ENCODE data around the gene TP53RK. TPM values are rescaled to one million over a fixed set of nuclear protein-coding genes. Genes with fewer than 3 reads are reported as not detected.

The TP53RK gene
- total RNA-seq, 1 experiment from 2014 or later, result 21.5 TPM

DNA sequence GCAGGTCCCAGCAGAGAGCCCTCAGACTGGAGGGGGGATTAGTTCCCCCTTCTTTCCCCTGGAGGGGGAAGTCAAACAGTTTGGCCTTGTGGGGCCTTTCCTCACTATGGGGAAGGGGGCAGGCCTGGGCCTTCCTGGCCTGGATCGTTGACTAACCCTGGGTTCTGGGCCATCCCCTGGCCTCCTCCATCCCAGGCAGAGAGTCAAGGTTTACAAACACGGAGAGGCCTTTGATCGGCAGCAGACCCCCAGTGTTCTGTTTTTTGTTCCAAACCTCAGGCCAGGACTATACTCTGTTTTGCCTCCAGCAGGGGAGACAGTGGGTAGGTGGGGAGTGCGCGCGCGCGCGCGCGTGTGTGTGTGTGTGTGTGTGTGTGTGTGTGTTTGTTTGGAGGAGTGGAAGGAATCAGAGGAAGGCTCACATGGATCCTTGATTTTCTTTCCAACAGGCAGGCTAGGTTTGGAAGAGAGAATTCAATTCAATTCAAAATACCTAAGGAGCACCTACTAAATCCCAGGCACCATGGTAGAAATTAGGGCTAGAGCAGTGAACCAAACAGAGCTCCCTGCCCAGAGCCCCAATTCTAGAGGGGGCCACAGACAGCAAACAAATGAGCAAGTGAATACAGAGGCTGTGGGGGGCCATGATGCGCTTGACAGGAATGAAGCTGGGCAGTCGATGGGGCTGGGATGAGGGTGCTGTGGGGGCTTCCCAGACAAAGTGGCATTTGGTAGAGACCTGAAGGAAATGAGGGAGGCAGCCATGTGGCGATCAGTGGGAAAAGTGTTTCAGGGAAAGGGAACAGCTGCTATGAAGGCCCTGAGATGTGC lies 14.8 kb downstream of the TP53RK start:
- Histone ChIP-seq H3K23me2 (ENCODE audit: insufficient read length, low read depth, low read length, poor library complexity, severe bottlenecking) (no peaks in the 10 kb centered on the region), H3K4me2 (ENCODE audit: insufficient read depth, insufficient read length, low read length) (no peak overlapping the region), H3T11ph (ENCODE audit: low read length) (no peak overlapping the region), H2AK5ac (ENCODE audit: insufficient read length, low read length) (no peak overlapping the region), H3K27me3 (ENCODE audit: insufficient read depth, low read length) (no peaks in the 10 kb centered on the region), H2BK120ac (ENCODE audit: low read depth, low read length, poor library complexity, severe bottlenecking) (no peak overlapping the region), H3K56ac (ENCODE audit: insufficient read length, low read depth, low read length) (no peak overlapping the region), H3K79me1 (ENCODE audit: insufficient read depth, low read depth, low read length, poor library complexity, severe bottlenecking) (peaks cover 3% of the 10 kb centered on the region), H4K20me1 (ENCODE audit: control insufficient read depth, insufficient read depth, insufficient read length) (peaks cover 2% of the 10 kb centered on the region), H3K79me2 (ENCODE audit: insufficient read depth, low read length) (0 out of 2 replicates have a peak, but pooled peaks cover 3% of the 10 kb centered on the region), H3K14ac (ENCODE audit: insufficient read depth, low read length) (peak overlapping the region; percentile 0; the same call in 1 of the 2 replicates), H2BK15ac (ENCODE audit: low read depth, low read length) (no peak overlapping the region), H3K9ac (ENCODE audit: extremely low read depth, insufficient read length, low read length) (no peak overlapping the region), H2AFZ (ENCODE audit: low read length) (no peak overlapping the region), H3K9me3 (ENCODE audit: control insufficient read depth, low read depth, low read length) (peaks cover 5% of the 10 kb centered on the region), H2BK12ac (ENCODE audit: insufficient read length, low read depth, low read length) (no peak overlapping the region), H2BK5ac (ENCODE audit: insufficient read length, low read length) (no peak overlapping the region), H4K8ac (replicated peaks; ENCODE audit: insufficient read length, low read depth, low read length) (no peak overlapping the region), H2BK20ac (ENCODE audit: low read depth, low read length, poor library complexity, severe bottlenecking) (no peak overlapping the region), H3K18ac (ENCODE audit: insufficient read length, low read depth, low read length) (no peak overlapping the region), H3K23ac (ENCODE audit: insufficient read length, low read depth, low read length) (no peak overlapping the region), H3K27ac (ENCODE audit: insufficient read length, low read depth, low read length) (no peak overlapping the region), H3K4me1 (ENCODE audit: insufficient read depth, low read length) (no peaks in the 10 kb centered on the region; the same call in 1 of the 2 replicates), H3K4ac (ENCODE audit: low read depth, low read length) (no peak overlapping the region), H4K5ac (ENCODE audit: insufficient read length, low read depth, low read length) (no peak overlapping the region), H4K91ac (ENCODE audit: insufficient read length, low read depth, low read length) (no peak overlapping the region)
- H3K4me3 Mint-ChIP-seq, result peak overlapping the region in 1 of 2 experiments; percentile 62; a peak in 2 of 5 replicates
- H3K27ac Mint-ChIP-seq, result peak overlapping the region; percentile 92 to 94 (median 93); a peak in 6 of 7 replicates
- peaks cover 1% of the 10 kb centered on the region; the same call in 1 of the 2 replicates for H3K27me3 Mint-ChIP-seq (ENCODE audit: low read depth)
- no peak for DNase-seq
- TF ChIP-seq, protein P1, sequence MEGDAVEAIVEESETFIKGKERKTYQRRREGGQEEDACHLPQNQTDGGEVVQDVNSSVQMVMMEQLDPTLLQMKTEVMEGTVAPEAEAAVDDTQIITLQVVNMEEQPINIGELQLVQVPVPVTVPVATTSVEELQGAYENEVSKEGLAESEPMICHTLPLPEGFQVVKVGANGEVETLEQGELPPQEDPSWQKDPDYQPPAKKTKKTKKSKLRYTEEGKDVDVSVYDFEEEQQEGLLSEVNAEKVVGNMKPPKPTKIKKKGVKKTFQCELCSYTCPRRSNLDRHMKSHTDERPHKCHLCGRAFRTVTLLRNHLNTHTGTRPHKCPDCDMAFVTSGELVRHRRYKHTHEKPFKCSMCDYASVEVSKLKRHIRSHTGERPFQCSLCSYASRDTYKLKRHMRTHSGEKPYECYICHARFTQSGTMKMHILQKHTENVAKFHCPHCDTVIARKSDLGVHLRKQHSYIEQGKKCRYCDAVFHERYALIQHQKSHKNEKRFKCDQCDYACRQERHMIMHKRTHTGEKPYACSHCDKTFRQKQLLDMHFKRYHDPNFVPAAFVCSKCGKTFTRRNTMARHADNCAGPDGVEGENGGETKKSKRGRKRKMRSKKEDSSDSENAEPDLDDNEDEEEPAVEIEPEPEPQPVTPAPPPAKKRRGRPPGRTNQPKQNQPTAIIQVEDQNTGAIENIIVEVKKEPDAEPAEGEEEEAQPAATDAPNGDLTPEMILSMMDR (conservative IDR thresholded peaks at IDR 0.05), result no peak
- H3K4me1 Mint-ChIP-seq, result peaks cover 22 to 36% of the 10 kb centered on the region in 2 experiments
- peaks cover 16 to 50% (median 41%) of the 10 kb centered on the region in 3 experiments for H3K36me3 Mint-ChIP-seq (ENCODE audit: insufficient read depth in 1 of 3, low read depth in 3 of 3)
- peaks cover 11 to 22% of the 10 kb centered on the region in 2 experiments for H3K9me3 Mint-ChIP-seq
- no CpG with 5 or more reads among the region's 14 CpGs for WGBS (ENCODE audit: extremely low coverage, insufficient read length, low lambda C conversion rate)
